ENCODE measurements around the gene FJX1. TPM values are rescaled to one million over a fixed set of nuclear protein-coding genes. Genes with fewer than 3 reads are reported as not detected.

Gene FJX1
- total RNA-seq, 1 experiment from 2014 or later: 13.7 TPM

DNA sequence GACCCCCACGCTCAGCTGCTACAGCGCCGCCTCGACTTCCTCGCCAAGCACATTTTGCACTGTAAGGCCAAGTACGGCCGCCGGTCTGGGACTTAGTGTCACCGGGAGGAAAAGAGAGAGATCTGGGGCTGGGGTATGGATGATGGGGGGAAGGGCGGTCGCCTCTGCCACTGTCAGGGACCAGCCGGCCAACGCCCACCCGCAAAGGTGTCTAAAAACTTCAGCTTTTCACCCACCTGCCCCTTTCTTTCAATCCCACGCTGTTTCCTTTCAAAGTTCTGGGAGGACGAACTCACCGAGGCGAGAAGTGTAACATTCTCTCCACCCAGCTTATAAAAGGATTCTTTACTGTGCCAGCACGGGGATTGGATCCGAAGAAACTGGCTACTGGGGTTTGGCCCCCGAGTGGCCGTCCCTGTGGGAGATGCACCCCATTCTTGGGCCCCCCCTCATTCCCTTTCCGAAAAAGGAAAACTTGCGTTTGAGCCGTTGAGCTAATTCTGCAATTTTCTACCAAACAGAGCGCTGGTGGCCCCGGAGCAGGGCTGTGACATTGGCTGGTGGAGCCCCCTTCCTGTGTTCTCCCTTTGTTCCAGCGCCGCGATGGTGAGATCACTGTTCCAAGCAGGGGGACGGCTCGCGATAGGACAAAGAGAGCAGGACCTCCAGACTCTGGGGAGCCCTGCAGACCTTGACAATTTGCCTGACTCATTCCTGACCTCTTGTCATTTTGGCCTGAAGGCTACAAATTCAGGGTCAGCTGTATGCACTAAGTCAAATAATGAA, 1.8 kb downstream of the FJX1 start:
- Histone ChIP-seq H2AFZ (ENCODE audit: low read depth, low read length, poor library complexity, severe bottlenecking) (no peak overlapping the region), H3K79me2 (ENCODE audit: insufficient read depth, low read length) (peaks cover 10% of the 10 kb centered on the region; the same call in 1 of the 2 replicates), H3K9ac (ENCODE audit: low read length) (peak overlapping the region; percentile 65), H3K9me3 (ENCODE audit: control insufficient read depth in 1 of 2, insufficient read depth in 1 of 2, low read depth in 1 of 2, low read length in 2 of 2) (no peaks in the 10 kb centered on the region), H3K9me2 (ENCODE audit: insufficient read depth) (no peaks in the 10 kb centered on the region), H3K4me2 (ENCODE audit: low read length) (peak overlapping the region; percentile 88), H3K27me3 (ENCODE audit: insufficient read depth, low read length) (no peaks in the 10 kb centered on the region), H3K4me1 (ENCODE audit: control insufficient read depth in 1 of 2, insufficient read depth in 2 of 2, low read length in 2 of 2) (peaks cover 11 to 70% of the 10 kb centered on the region in 2 experiments; a peak in 3 of 4 replicates), H3K36me3 (ENCODE audit: control insufficient read depth in 1 of 2, insufficient read depth in 2 of 2, low read length in 2 of 2) (no peaks in the 10 kb centered on the region), H3K27ac (ENCODE audit: low read depth, low read length) (peak overlapping the region; percentile 76), H3K4me3 (replicated peaks in 1 of 2; ENCODE audit: low read depth in 1 of 2, low read length in 2 of 2) (peak overlapping the region; percentile 49 to 60), H4K20me1 (ENCODE audit: insufficient read depth) (no peaks in the 10 kb centered on the region)
- no peak for DNase-seq (ENCODE audit: low read depth, low spot score)
- ChIA-PET RAD21 (ENCODE audit: low non-redundant PET in 1 of 2, low total read pairs in 2 of 2, uncharacterized antibody in 2 of 2, unreplicated experiment in 2 of 2) (no interaction called here), CTCF (interaction anchor here (3.3 kb wide), 1 partner anchor 202 kb away, joined by 22 read pairs; no protein-coding TSS in a partner anchor), POLR2A (no interaction called here)
- BruUV-seq (replicated peaks): TSS peak; percentile 84
- intact Hi-C loops (cut with micrococcal nuclease): loop anchor here (2.0 to 10.0 kb wide), 5 partner anchors 43 to 865 kb away; partner anchors contain the start of genes LDLRAD3 and TRIM44
- TF ChIP-seq ZBTB33 (IDR thresholded peaks at IDR 0.05; ENCODE audit: extremely low read depth, insufficient replicate concordance, low read length): no peak
- no peak for TF ChIP-seq SP1 (IDR thresholded peaks at IDR 0.05; ENCODE audit: low read depth)
- TF ChIP-seq POLR2AphosphoS5 (IDR thresholded peaks at IDR 0.05; ENCODE audit: low read depth, low read length): no peak
- no peak for TF ChIP-seq POLR2A (IDR thresholded peaks at IDR 0.05; ENCODE audit: borderline replicate concordance, extremely low read depth, insufficient read depth, insufficient read length)
- TF ChIP-seq TCF7L2 (IDR thresholded peaks at IDR 0.05; ENCODE audit: borderline replicate concordance, extremely low read depth, insufficient read depth, insufficient read length): no peak
- no peak for TF ChIP-seq RAD21 (IDR thresholded peaks at IDR 0.05; ENCODE audit: low read depth)
- no peak for TF ChIP-seq ELF1 (IDR thresholded peaks at IDR 0.05; ENCODE audit: borderline replicate concordance, low read depth)
- TF ChIP-seq CEBPB (IDR thresholded peaks at IDR 0.05; ENCODE audit: low read depth): no peak
- no peak for TF ChIP-seq ZNF274 (IDR thresholded peaks at IDR 0.05; ENCODE audit: low read depth, low read length)
- TF ChIP-seq EZH2phosphoT487 (IDR thresholded peaks at IDR 0.05; ENCODE audit: borderline replicate concordance): no peak
- no peak for TF ChIP-seq SIN3A (IDR thresholded peaks at IDR 0.05; ENCODE audit: low read depth)
- TF ChIP-seq SRF (IDR thresholded peaks at IDR 0.05; ENCODE audit: low read depth): no peak
- TF ChIP-seq JUND (IDR thresholded peaks at IDR 0.05): no peak
- TF ChIP-seq, protein P1, sequence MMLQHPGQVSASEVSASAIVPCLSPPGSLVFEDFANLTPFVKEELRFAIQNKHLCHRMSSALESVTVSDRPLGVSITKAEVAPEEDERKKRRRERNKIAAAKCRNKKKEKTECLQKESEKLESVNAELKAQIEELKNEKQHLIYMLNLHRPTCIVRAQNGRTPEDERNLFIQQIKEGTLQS (IDR thresholded peaks at IDR 0.05): no peak
- no peak for TF ChIP-seq FOSL1 (IDR thresholded peaks at IDR 0.05; ENCODE audit: low read depth)
- ATAC-seq: no peak
